Measurements from ENCODE around the gene LRTM2. TPM values are rescaled to one million over a fixed set of nuclear protein-coding genes. Genes with fewer than 3 reads are reported as not detected.

Gene LRTM2
- total and polyA plus RNA-seq, 2 of the 4 experiments (the other 2 are of a cell fraction), result not detected

DNA sequence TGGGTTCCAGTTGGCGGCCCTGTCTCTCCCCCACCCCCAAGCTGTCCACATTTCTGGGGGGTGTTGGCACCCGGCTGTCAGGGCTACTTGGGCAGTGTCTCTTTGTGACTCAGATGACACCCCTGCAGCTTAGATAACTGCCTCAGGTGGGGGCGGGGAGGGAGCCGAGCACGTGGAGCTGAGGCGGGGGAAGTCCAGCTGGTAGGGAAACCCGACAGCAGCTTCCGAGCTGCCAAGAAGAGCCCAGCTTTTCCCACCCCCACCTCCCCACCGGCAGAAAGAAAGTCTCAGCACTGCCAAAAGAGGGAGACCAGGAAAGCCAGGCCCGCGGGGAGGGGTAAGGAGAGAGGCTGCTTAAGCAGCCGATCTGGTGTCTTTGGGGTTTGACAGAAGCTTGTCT, 1.4 kb downstream of the LRTM2 start:
- in situ Hi-C loops (cut with MboI; ENCODE audit: low sequenced_read_pairs) (loop anchor here (25.0 kb wide), 1 partner anchor 465 kb away; no protein-coding TSS in a partner anchor), dilution Hi-C loops (cut with HindIII; ENCODE audit: low sequenced_read_pairs, unreplicated experiment) (no loop called here), intact Hi-C loops (cut with micrococcal nuclease) (no loop called here)
- no peaks in the 10 kb centered on the region for H3K9me1 ChIP-seq (ENCODE audit: insufficient read depth, low read length)
- no peak overlapping the region for H3K4ac ChIP-seq (ENCODE audit: low read depth, low read length)
- no peak overlapping the region for H2BK5ac ChIP-seq (ENCODE audit: low read depth, low read length, poor library complexity, severe bottlenecking)
- no peak overlapping the region for H3K56ac ChIP-seq (ENCODE audit: extremely low read depth, insufficient read depth, low read length)
- ATAC-seq (ENCODE audit: low read depth), result no peak; the same call in 1 of the 2 replicates
- no peak overlapping the region for H3K14ac ChIP-seq (replicated peaks; ENCODE audit: low read depth, low read length)
- no peak for DNase-seq
- no peaks in the 10 kb centered on the region for H3K36me3 ChIP-seq (ENCODE audit: control insufficient read depth, insufficient read depth, low read length)
- no peak overlapping the region for H3K18ac ChIP-seq (ENCODE audit: low read depth, low read length)
- no peaks in the 10 kb centered on the region for H3K9me3 ChIP-seq (ENCODE audit: control insufficient read depth, insufficient read depth, low read length)
- H2BK20ac ChIP-seq (ENCODE audit: low read depth, low read length), result no peak overlapping the region
- ChIA-PET CTCF (no interaction called here), POLR2A (ENCODE audit: unreplicated experiment) (no interaction called here)
- H3K9ac ChIP-seq (ENCODE audit: low read depth, low read length), result no peak overlapping the region
- no peak overlapping the region for H3K27ac ChIP-seq (ENCODE audit: insufficient read depth, low read length)
- no peak overlapping the region for H2BK120ac ChIP-seq (ENCODE audit: low read depth, low read length)
- no peak overlapping the region for H4K91ac ChIP-seq (ENCODE audit: insufficient read depth, low read depth, low read length)
- H4K8ac ChIP-seq (ENCODE audit: low read depth in 2 of 2, low read length in 2 of 2), result no peak overlapping the region
- no peak overlapping the region for H2BK15ac ChIP-seq (ENCODE audit: low read depth, low read length)
- H3K4me2 ChIP-seq (ENCODE audit: low read depth, low read length), result no peak overlapping the region
- no peaks in the 10 kb centered on the region for H3K79me1 ChIP-seq (ENCODE audit: low read depth in 1 of 2, low read length in 2 of 2)
- H3K23ac ChIP-seq (ENCODE audit: low read depth, low read length), result no peak overlapping the region
- no TSS peak for BruUV-seq (replicated peaks)
- H3K4me3 ChIP-seq (ENCODE audit: insufficient read depth, low read depth, low read length), result no peak overlapping the region
- no peaks in the 10 kb centered on the region for H4K20me1 ChIP-seq (ENCODE audit: insufficient read depth, low read length)
- no peak overlapping the region for H4K5ac ChIP-seq (ENCODE audit: low read depth, low read length)
- peak overlapping the region; percentile 37 for H2AK9ac ChIP-seq (replicated peaks; ENCODE audit: low read depth, low read length, poor library complexity)
- H3K27me3 ChIP-seq (ENCODE audit: control insufficient read depth, insufficient read depth, low read length), result peaks cover 77% of the 10 kb centered on the region
- no peak overlapping the region for H2AK5ac ChIP-seq (ENCODE audit: low read depth, low read length)
- WGBS, 2 experiments (ENCODE audit: extremely low coverage in 2 of 2, insufficient read length in 1 of 2), result 0% methylated on average over 1 of the region's 12 CpGs; no CpG with 5 or more reads in 1 of the 2 experiments
- TF ChIP-seq ELK1 (IDR thresholded peaks at IDR 0.05; ENCODE audit: borderline replicate concordance, low read depth, low read length), result no peak
- no peak for TF ChIP-seq BHLHE40 (IDR thresholded peaks at IDR 0.05; ENCODE audit: low read depth, low read length)
- TF ChIP-seq SMC3 (IDR thresholded peaks at IDR 0.05; ENCODE audit: low read depth, low read length), result no peak
- TF ChIP-seq MXI1 (IDR thresholded peaks at IDR 0.05; ENCODE audit: borderline replicate concordance, low read depth, low read length), result no peak
- no peak for TF ChIP-seq USF2 (IDR thresholded peaks at IDR 0.05; ENCODE audit: low read depth, low read length)
- TF ChIP-seq FOS (IDR thresholded peaks at IDR 0.05; ENCODE audit: low read depth, low read length), result no peak
- TF ChIP-seq CEBPB (IDR thresholded peaks at IDR 0.05; ENCODE audit: low read depth, low read length), result no peak
- no peak for TF ChIP-seq RCOR1 (IDR thresholded peaks at IDR 0.05; ENCODE audit: insufficient replicate concordance, low read length)
- no peak for TF ChIP-seq NFE2L2 (IDR thresholded peaks at IDR 0.05; ENCODE audit: low read depth, low read length)
- TF ChIP-seq POLR2A (IDR thresholded peaks at IDR 0.05; ENCODE audit: low read depth, low read length), result no peak
- TF ChIP-seq RAD21 (IDR thresholded peaks at IDR 0.05; ENCODE audit: low read length), result no peak
- no peak for TF ChIP-seq MAFK (IDR thresholded peaks at IDR 0.05; ENCODE audit: low read depth, low read length)
- no peaks in the 10 kb centered on the region for H3K4me1 ChIP-seq (ENCODE audit: control insufficient read depth, insufficient read depth, low read length)
- H2AFZ ChIP-seq (replicated peaks; ENCODE audit: low read length, poor library complexity), result no peak overlapping the region

Measured in IMR-90 (cell line).